Activated naive CD8-positive, alpha-beta T cell treated with anti-CD3 and anti-CD28 coated beads, Interleukin-2, amount 50 U/mL, for 24 hours (primary cell): ENCODE measurements around the gene KLRF1.
A peak's percentile ranks its signal among the peaks of the same experiment; 100 is the strongest.

Experiments
- ATAC-seq: fragments of 150-1000 bp; cut with Tn5 transposase; one replicate; pipeline ENCODE4 v1.10.0; 2021
- DNase-seq: peaks from one replicate; pipeline ENCODE4 v3.0.0; 2021
- H3K27ac Mint-ChIP-seq: one replicate; pipeline ENCODE4 v1.8.0; 2021; ENCODE audit warnings: mild to moderate bottlenecking, mixed read lengths
- H3K27me3 Mint-ChIP-seq: one replicate; pipeline ENCODE4 v1.8.0; 2021; ENCODE audit warnings: mixed read lengths
- H3K36me3 Mint-ChIP-seq: one replicate; pipeline ENCODE4 v1.8.0; 2021; ENCODE audit warnings: low read depth, mixed read lengths
- H3K4me1 Mint-ChIP-seq: one replicate; pipeline ENCODE4 v1.8.0; 2021; ENCODE audit warnings: mixed read lengths
- H3K4me3 Mint-ChIP-seq: one replicate; pipeline ENCODE4 v1.8.0; 2021; ENCODE audit warnings: mild to moderate bottlenecking, moderate library complexity, mixed read lengths
- H3K9me3 Mint-ChIP-seq: one replicate; pipeline ENCODE4 v1.8.0; 2021; ENCODE audit warnings: mixed read lengths

The KLRF1 gene

DNA sequence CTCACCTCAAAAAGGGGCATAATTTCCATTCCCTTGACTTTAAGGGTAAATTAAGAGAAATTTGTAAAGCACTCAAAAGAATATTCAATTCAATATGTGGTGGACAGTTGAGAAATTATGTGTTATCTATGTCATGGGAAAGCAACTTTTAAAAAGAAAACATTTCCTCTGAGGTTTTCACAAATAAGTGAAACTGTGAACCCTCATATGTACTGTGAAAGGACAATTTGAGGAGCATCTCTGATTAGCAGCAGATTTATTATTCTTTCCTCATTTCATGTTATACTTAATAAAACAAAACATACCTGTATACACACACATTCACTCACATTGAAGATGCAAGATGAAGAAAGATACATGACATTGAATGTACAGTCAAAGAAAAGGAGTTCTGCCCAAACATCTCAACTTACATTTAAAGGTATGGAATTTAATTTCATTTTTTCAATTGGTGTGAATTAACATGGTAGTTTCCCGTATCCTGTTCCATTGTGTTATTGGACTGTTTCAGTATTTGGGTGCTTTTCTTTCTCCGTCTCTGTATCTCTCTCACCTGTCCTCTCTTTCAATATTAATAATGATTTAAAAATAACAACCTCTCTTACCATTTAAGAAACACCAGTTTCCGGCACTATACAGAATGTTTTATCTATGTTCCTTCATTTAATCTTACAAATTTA, at the start of gene KLRF1:
Gene KLRF1, plus strand, starts transcription at position 273 of the 680 bp plus-strand sequence. Its CDS starts 64 bp downstream, at position 337.
- no peak for DNase-seq
- no peaks in the 10 kb centered on the region for H3K9me3 Mint-ChIP-seq
- H3K4me1 Mint-ChIP-seq = no peaks in the 10 kb centered on the region
- no peak within 1 kb of the TSS for H3K27ac Mint-ChIP-seq
- H3K27me3 Mint-ChIP-seq = no peaks in the 10 kb centered on the region
- ATAC-seq = no peak
- no peaks in the 10 kb centered on the region for H3K36me3 Mint-ChIP-seq
- H3K4me3 Mint-ChIP-seq = peak within 1 kb of the TSS; percentile 16

DNA sequence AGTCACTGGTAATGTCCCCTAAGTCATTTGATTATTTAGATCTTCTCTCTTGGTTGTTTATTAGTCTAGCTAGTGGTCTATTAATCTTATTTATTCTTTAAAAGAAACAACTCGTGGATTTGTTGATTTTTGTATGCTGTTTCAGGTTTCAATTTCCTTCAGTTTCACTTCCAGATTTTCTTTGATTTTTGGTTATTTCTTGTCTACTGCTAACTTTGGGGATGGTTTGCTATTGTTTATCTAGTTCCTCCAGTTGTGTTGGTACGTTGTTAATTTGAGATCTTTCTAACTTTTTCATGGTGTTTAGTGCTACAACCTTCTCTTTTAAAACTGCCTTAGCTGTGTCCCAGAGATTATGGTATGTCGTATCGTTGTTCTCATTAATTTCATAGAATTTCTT, 48.1 kb upstream of the KLRF1 start:
- Mint-ChIP-seq H3K27ac (no peak overlapping the region), H3K27me3 (no peaks in the 10 kb centered on the region), H3K4me1 (peaks cover 83% of the 10 kb centered on the region), H3K4me3 (no peak overlapping the region), H3K36me3 (peaks cover 7% of the 10 kb centered on the region), H3K9me3 (no peaks in the 10 kb centered on the region)
- no peak for DNase-seq
- no peak for ATAC-seq

DNA sequence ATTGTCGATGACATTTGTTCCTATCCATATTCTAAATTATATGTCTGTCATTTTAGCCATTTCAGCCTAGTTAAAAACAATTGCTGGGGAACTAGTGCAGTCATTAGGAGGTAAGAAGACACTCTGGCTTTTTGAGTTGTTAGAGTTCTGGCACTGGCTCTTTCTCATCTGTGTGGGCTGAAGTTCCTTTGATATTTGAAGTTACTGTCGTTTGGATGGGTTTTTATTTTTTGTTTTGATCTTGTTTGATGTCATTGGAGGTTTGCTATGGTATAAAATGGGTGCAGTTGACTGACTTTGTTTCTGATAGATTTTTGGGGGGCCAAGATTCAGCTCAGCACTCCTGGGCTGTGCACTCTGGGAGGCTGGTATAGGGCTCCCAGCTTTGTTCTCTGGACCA, 45.9 kb upstream of the KLRF1 start:
- H3K4me1 Mint-ChIP-seq = peaks cover 69% of the 10 kb centered on the region
- H3K27ac Mint-ChIP-seq = peak overlapping the region; percentile 10
- no peaks in the 10 kb centered on the region for H3K27me3 Mint-ChIP-seq
- ATAC-seq (no peak), DNase-seq (no peak)
- H3K4me3 Mint-ChIP-seq = no peak overlapping the region
- H3K36me3 Mint-ChIP-seq = peaks cover 6% of the 10 kb centered on the region
- no peaks in the 10 kb centered on the region for H3K9me3 Mint-ChIP-seq

GRCh38 chr12:9782547-9783382, 44.5 kb upstream of the KLRF1 start:
- no peaks in the 10 kb centered on the region for H3K9me3 Mint-ChIP-seq

DNA sequence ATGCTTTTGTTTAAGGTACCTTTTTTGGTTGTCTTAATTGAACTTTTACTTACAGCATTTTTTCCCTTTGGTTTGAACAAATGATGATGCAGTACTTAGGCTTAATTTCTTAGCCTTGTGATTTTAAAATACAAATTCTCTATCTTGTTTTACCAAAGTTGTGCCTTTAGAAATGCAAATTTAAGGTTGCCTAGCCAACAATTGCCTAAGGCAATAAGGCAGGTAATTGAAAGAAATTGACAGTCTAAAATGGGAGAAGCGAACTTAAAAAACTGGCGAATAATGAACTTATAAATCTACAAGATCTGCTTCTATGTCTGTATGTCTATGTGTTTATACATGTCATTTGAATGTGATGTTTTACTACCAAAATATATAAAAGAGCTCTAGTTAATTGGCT, 43.0 kb upstream of the KLRF1 start:
- DNase-seq (no peak), ATAC-seq (no peak)
- Mint-ChIP-seq H3K27ac (no peak overlapping the region), H3K9me3 (no peaks in the 10 kb centered on the region), H3K4me3 (no peak overlapping the region), H3K4me1 (peaks cover 65% of the 10 kb centered on the region), H3K27me3 (no peaks in the 10 kb centered on the region), H3K36me3 (peaks cover 6% of the 10 kb centered on the region)

More at GRCh38 chr12:9782547-9783382, 44.5 kb upstream of the KLRF1 start:
- H3K4me3 Mint-ChIP-seq = peak overlapping the region; percentile 0
- ATAC-seq (peak; percentile 61), DNase-seq (no peak)
- H3K27ac Mint-ChIP-seq = peak overlapping the region; percentile 69
- H3K36me3 Mint-ChIP-seq = peaks cover 6% of the 10 kb centered on the region
- no peaks in the 10 kb centered on the region for H3K27me3 Mint-ChIP-seq
- peaks cover 68% of the 10 kb centered on the region for H3K4me1 Mint-ChIP-seq

DNA sequence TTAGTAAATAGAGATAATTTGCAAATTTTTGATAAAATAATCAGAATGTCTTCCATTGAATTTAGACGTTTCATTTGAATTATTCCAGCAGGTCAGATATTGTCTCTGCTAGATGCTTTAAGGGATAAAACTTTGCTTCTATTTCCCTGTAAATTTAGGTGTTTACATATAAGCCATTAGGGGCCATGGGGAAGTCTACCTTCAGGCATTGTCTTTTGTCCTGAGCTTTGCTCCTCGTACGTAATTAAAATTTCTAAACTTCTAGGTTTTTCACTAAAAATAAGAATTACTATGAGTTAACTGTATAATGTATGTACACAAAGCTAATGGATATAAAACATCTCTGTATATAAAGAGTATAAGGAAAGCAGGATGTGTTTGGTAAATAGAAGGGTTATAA, 42.5 kb upstream of the KLRF1 start:
- Mint-ChIP-seq H3K4me1 (peaks cover 60% of the 10 kb centered on the region), H3K4me3 (no peak overlapping the region), H3K9me3 (no peaks in the 10 kb centered on the region), H3K27ac (no peak overlapping the region), H3K27me3 (no peaks in the 10 kb centered on the region), H3K36me3 (peaks cover 6% of the 10 kb centered on the region)
- ATAC-seq = no peak
- DNase-seq = no peak

DNA sequence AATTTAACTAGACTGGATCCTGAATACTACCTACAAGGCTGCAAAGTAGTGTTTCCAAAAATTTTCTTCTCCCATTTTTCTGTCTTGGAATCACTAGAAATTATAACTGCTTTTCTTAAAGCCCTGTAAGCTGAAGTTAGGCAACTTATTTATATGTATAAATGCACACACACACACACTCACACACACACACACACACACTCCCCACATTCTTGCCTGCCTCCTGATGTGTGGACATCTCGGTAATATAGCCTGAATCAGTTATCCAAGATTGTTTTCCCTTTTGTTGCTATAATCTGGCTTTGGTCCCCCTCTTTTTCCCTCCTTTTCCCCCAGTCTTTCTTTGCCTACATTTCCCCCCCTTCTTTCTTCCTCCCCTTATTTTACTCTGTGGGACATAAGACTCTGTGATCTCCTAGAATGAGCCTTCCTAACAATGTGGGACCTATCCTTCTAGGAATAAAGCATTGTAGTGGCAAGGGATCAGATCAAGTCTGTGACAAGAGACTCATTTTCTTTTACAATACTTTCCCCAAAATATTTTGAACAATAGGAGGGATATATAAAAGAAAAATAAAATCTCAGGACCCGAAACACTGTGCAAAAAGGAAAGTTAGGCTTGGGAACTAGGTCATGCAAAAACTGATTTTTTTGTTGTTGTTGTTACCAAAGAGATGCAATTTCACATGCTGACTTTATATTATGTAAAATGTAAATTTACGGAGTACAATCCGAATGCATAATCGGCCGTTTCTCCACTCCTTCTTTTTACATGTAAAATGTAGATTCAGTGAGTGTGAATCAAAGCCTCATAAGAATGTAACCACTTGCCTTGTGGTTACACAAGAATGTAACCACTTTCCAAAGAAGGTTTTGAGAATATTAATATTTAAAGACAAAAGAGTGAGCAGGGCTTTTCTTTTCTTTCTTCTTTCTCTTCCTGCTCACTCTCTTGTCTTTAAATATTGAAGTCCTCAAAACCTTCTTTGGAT, 40.3 kb upstream of the KLRF1 start:
- Mint-ChIP-seq H3K27ac (peak overlapping the region; percentile 63), H3K4me3 (peak overlapping the region; percentile 69), H3K4me1 (peaks cover 60% of the 10 kb centered on the region), H3K27me3 (no peaks in the 10 kb centered on the region), H3K36me3 (peaks cover 8% of the 10 kb centered on the region), H3K9me3 (peaks cover 4% of the 10 kb centered on the region)
- no peak for DNase-seq
- no peak for ATAC-seq

GRCh38 chr12:9792185-9792900, 34.9 kb upstream of the KLRF1 start:
- peak overlapping the region; percentile 80 for H3K4me3 Mint-ChIP-seq
- peaks cover 4% of the 10 kb centered on the region for H3K9me3 Mint-ChIP-seq
- H3K27me3 Mint-ChIP-seq = no peaks in the 10 kb centered on the region
- peaks cover 4% of the 10 kb centered on the region for H3K36me3 Mint-ChIP-seq
- peak overlapping the region; percentile 93 for H3K27ac Mint-ChIP-seq
- no peak for DNase-seq
- ATAC-seq = no peak
- H3K4me1 Mint-ChIP-seq = peaks cover 79% of the 10 kb centered on the region

DNA sequence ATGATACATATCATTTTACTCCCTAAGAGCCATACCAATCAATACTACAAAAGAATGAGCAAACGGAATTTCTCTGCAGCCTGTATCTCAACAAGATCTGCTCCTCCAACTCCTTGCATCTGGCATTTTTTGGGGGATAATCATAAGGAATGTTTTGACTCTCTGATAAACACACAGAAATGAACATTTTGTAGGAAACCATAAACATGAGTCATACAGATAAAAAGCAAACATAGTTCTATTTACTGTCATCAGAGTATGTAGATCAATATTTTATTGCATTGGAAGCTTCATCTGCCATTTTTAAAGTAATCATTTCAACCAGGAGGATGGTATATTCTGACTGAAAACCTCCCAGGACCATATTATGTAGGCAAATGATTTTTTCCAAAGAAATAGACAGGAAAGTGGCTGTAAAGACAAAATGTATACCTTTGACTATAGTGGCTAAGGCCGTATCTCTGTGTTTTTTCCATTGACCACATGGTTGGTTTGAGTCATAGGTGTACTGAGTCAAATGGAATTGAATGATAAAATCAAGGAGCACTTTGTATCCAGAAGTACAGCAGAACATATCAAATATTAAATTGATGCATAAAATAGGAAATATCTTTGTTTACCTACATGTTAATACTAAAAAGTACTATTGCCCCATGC, 34.2 kb upstream of the KLRF1 start:
- H3K27ac Mint-ChIP-seq = peak overlapping the region; percentile 93
- ATAC-seq (peak; percentile 51), DNase-seq (no peak)
- H3K4me1 Mint-ChIP-seq = peaks cover 75% of the 10 kb centered on the region
- H3K9me3 Mint-ChIP-seq = peaks cover 4% of the 10 kb centered on the region
- H3K36me3 Mint-ChIP-seq = peaks cover 4% of the 10 kb centered on the region
- peak overlapping the region; percentile 80 for H3K4me3 Mint-ChIP-seq
- no peaks in the 10 kb centered on the region for H3K27me3 Mint-ChIP-seq

- H3K27me3 Mint-ChIP-seq = no peaks in the 10 kb centered on the region
- peaks cover 70% of the 10 kb centered on the region for H3K4me1 Mint-ChIP-seq
- peak overlapping the region; percentile 80 for H3K4me3 Mint-ChIP-seq
- peak overlapping the region; percentile 93 for H3K27ac Mint-ChIP-seq
- H3K9me3 Mint-ChIP-seq = peaks cover 4% of the 10 kb centered on the region
- DNase-seq (no peak), ATAC-seq (no peak)
- peaks cover 4% of the 10 kb centered on the region for H3K36me3 Mint-ChIP-seq
Observed at GRCh38 chr12:9793779-9794395, 33.4 kb upstream of the KLRF1 start.

- peaks cover 70% of the 10 kb centered on the region for H3K4me1 Mint-ChIP-seq
- no peaks in the 10 kb centered on the region for H3K27me3 Mint-ChIP-seq
- peaks cover 4% of the 10 kb centered on the region for H3K36me3 Mint-ChIP-seq
- peak overlapping the region; percentile 80 for H3K4me3 Mint-ChIP-seq
- H3K27ac Mint-ChIP-seq = peak overlapping the region; percentile 93
- H3K9me3 Mint-ChIP-seq = peaks cover 4% of the 10 kb centered on the region
- ATAC-seq = peak; percentile 50
- DNase-seq = no peak
Observed at GRCh38 chr12:9794484-9795093, 32.7 kb upstream of the KLRF1 start.

GRCh38 chr12:9795945-9796344, 31.3 kb upstream of the KLRF1 start:
- Mint-ChIP-seq H3K36me3 (peaks cover 2% of the 10 kb centered on the region), H3K4me1 (peaks cover 67% of the 10 kb centered on the region), H3K4me3 (peak overlapping the region; percentile 80), H3K27ac (peak overlapping the region; percentile 93), H3K9me3 (no peaks in the 10 kb centered on the region), H3K27me3 (no peaks in the 10 kb centered on the region)
- ATAC-seq (no peak), DNase-seq (no peak)

GRCh38 chr12:9796346-9796745, 30.9 kb upstream of the KLRF1 start:
- no peaks in the 10 kb centered on the region for H3K27me3 Mint-ChIP-seq
- H3K36me3 Mint-ChIP-seq = peaks cover 2% of the 10 kb centered on the region
- H3K4me3 Mint-ChIP-seq = peak overlapping the region; percentile 80
- H3K9me3 Mint-ChIP-seq = no peaks in the 10 kb centered on the region
- peaks cover 63% of the 10 kb centered on the region for H3K4me1 Mint-ChIP-seq
- H3K27ac Mint-ChIP-seq = peak overlapping the region; percentile 93
- ATAC-seq (peak; percentile 20), DNase-seq (no peak)
